ENCODE results near the gene RESP18. TPM values are rescaled to one million over a fixed set of nuclear protein-coding genes. Genes with fewer than 3 reads are reported as not detected.

RESP18 gene
- total RNA-seq, 1 experiment from 2014 or later, result not detected

DNA sequence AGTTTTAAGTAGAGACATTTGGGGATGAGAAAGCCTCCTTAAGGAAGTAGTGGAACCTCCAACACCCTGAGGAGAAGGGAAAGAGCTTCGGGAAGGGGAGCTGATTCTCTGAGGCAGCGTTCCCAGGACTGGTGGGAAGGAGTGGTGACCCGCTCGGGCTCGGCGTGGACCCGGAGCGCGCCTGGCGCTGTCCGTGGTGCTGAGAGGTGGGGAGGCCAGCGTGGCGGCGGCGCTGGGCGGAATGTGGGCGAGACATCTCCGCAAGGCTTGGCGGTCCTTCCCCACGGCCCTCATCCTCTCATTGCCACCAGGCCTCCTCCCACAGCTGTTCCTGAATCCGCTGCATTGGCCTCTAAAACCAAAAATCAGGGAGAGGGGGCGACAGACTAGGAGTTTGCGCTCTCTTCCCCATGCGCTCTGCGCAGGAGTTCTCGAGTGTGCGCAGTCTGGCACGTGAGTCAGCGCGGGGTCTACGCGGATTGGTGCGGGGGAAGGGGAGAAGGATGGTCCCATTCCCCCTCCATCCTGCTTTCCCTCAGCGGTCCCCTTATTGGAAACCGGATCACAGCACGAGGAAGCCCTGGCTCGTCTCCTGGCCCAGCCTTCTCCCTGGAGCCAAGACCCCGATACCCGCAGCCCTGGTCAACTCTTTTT is 857 bp downstream of the RESP18 start:
- POLR2A ChIA-PET (ENCODE audit: unreplicated experiment), result no interaction called here
- H3K36me3 ChIP-seq (ENCODE audit: low read depth), result no peaks in the 10 kb centered on the region
- H3K4me2 ChIP-seq, result no peak overlapping the region
- no peak overlapping the region for H3K27ac ChIP-seq
- H3K9me3 ChIP-seq (ENCODE audit: insufficient read depth, low read depth), result peaks cover 5% of the 10 kb centered on the region; the same call in 1 of the 2 replicates
- no peaks in the 10 kb centered on the region for H3F3A ChIP-seq (ENCODE audit: insufficient read depth, low read depth)
- H4K20me1 ChIP-seq (ENCODE audit: insufficient read depth), result no peaks in the 10 kb centered on the region
- DNase-seq, result peak in 1 of 2 experiments; percentile 12
- H2AFZ ChIP-seq, result no peak overlapping the region
- TF ChIP-seq EZH2 (IDR thresholded peaks at IDR 0.05; ENCODE audit: low read depth), result no peak
- no TSS peak for BruUV-seq (replicated peaks)
- H3K9me2 ChIP-seq (ENCODE audit: insufficient read depth), result no peaks in the 10 kb centered on the region
- CTCF ChIA-PET, result interaction anchor here (0.7 kb wide), 1 partner anchor 197 kb away, joined by 3 read pairs; no protein-coding TSS in a partner anchor
- H3K79me2 ChIP-seq (ENCODE audit: low read depth), result no peaks in the 10 kb centered on the region
- peaks cover 84% of the 10 kb centered on the region for H3K27me3 ChIP-seq (ENCODE audit: insufficient read depth, low read depth)
- intact Hi-C loops (cut with micrococcal nuclease; ENCODE audit: unreplicated experiment), result no loop called here
- H3K4me1 ChIP-seq (replicated peaks; ENCODE audit: insufficient read depth), result no peaks in the 10 kb centered on the region
- H3K4me3 ChIP-seq, result no peak overlapping the region

DNA sequence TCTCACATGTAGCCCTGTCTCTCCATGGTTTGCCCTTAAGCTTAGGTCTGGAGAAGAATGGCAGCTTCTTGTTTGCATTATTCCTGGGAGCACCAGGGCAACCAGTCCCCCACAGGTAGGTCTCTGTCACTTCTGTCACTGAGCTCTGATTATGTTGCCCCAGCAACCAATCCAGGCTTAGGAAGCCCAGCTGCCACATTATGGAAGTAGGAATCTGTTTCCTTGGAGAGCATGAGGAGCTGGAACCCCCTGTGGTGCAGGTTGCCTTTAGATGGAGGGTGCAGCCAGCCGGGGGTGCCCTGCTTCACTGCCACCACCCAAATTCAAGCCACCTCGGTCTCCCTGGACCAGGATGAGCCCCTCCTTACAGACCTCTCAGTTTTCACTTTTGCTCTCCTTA is 4.8 kb downstream of the RESP18 start:
- DNase-seq, result no peak
- Histone ChIP-seq H3K4me1 (replicated peaks; ENCODE audit: insufficient read depth) (no peaks in the 10 kb centered on the region), H3K27ac (no peak overlapping the region), H3K36me3 (ENCODE audit: low read depth) (no peaks in the 10 kb centered on the region), H4K20me1 (ENCODE audit: insufficient read depth) (no peaks in the 10 kb centered on the region), H3K79me2 (ENCODE audit: low read depth) (no peaks in the 10 kb centered on the region), H3K4me3 (no peak overlapping the region), H3K4me2 (no peak overlapping the region), H2AFZ (no peak overlapping the region), H3K9me2 (ENCODE audit: insufficient read depth) (no peaks in the 10 kb centered on the region), H3F3A (ENCODE audit: insufficient read depth, low read depth) (no peaks in the 10 kb centered on the region), H3K9me3 (ENCODE audit: insufficient read depth, low read depth) (no peaks in the 10 kb centered on the region), H3K27me3 (ENCODE audit: insufficient read depth, low read depth) (peaks cover 92% of the 10 kb centered on the region)
- CTCF ChIA-PET, result no interaction called here
- intact Hi-C loops (cut with micrococcal nuclease; ENCODE audit: unreplicated experiment), result no loop called here
- TF ChIP-seq, protein P1, sequence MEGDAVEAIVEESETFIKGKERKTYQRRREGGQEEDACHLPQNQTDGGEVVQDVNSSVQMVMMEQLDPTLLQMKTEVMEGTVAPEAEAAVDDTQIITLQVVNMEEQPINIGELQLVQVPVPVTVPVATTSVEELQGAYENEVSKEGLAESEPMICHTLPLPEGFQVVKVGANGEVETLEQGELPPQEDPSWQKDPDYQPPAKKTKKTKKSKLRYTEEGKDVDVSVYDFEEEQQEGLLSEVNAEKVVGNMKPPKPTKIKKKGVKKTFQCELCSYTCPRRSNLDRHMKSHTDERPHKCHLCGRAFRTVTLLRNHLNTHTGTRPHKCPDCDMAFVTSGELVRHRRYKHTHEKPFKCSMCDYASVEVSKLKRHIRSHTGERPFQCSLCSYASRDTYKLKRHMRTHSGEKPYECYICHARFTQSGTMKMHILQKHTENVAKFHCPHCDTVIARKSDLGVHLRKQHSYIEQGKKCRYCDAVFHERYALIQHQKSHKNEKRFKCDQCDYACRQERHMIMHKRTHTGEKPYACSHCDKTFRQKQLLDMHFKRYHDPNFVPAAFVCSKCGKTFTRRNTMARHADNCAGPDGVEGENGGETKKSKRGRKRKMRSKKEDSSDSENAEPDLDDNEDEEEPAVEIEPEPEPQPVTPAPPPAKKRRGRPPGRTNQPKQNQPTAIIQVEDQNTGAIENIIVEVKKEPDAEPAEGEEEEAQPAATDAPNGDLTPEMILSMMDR (conservative IDR thresholded peaks at IDR 0.05), result no peak
- TF ChIP-seq EZH2 (IDR thresholded peaks at IDR 0.05; ENCODE audit: low read depth), result no peak
- POLR2A ChIA-PET (ENCODE audit: unreplicated experiment), result no interaction called here
- no TSS peak for BruUV-seq (replicated peaks)

- intact Hi-C loops (cut with micrococcal nuclease; ENCODE audit: unreplicated experiment), result no loop called here
Observed at GRCh38 chr2:219325657-219326315, 6.8 kb downstream of the RESP18 start.

More at GRCh38 chr2:219325657-219326315, 6.8 kb downstream of the RESP18 start:
- BruUV-seq (replicated peaks), result no TSS peak
- Histone ChIP-seq H3K4me1 (replicated peaks; ENCODE audit: insufficient read depth) (no peaks in the 10 kb centered on the region), H3K27me3 (ENCODE audit: insufficient read depth, low read depth) (peaks cover 88% of the 10 kb centered on the region), H3F3A (ENCODE audit: insufficient read depth, low read depth) (no peaks in the 10 kb centered on the region), H3K79me2 (ENCODE audit: low read depth) (no peaks in the 10 kb centered on the region), H3K9me2 (ENCODE audit: insufficient read depth) (no peaks in the 10 kb centered on the region), H4K20me1 (ENCODE audit: insufficient read depth) (no peaks in the 10 kb centered on the region), H3K27ac (no peak overlapping the region), H3K9me3 (ENCODE audit: insufficient read depth, low read depth) (no peaks in the 10 kb centered on the region), H3K4me2 (no peak overlapping the region), H3K4me3 (no peak overlapping the region), H2AFZ (no peak overlapping the region), H3K36me3 (ENCODE audit: low read depth) (no peaks in the 10 kb centered on the region)
- POLR2A ChIA-PET (ENCODE audit: unreplicated experiment), result no interaction called here
- no peak for DNase-seq
- TF ChIP-seq, protein P1 (conservative IDR thresholded peaks at IDR 0.05), result no peak
- CTCF ChIA-PET, result no interaction called here

All from PC-9 (cell line).